Effector memory CD8-positive, alpha-beta T cell (primary cell): Measurements from ENCODE around the gene UNC5B.

Experiments
- ATAC-seq: fragments of 150-1000 bp; cut with Tn5 transposase; replicated peaks from 2 replicates; pipeline ENCODE4 v1.10.0; 2021; ENCODE audit warnings: mild to moderate bottlenecking, moderate library complexity
- DNase-seq, 3 experiments: peaks; one replicate each; pipeline ENCODE4 v3.0.0; 2021
- H3K27ac Mint-ChIP-seq, 2 donors: one replicate each; pipeline ENCODE4 v1.8.0; 2022; ENCODE audit warnings: mild to moderate bottlenecking in 2 of 2, mixed read lengths in 2 of 2, moderate library complexity in 2 of 2
- H3K27me3 Mint-ChIP-seq, 2 donors: one replicate each; pipeline ENCODE4 v1.8.0; 2022; ENCODE audit warnings: mixed read lengths in 2 of 2
- H3K36me3 Mint-ChIP-seq: one replicate; pipeline ENCODE4 v1.8.0; 2022; ENCODE audit warnings: mild to moderate bottlenecking, moderate library complexity, mixed read lengths; ENCODE audit not compliant: insufficient read depth
- H3K4me1 Mint-ChIP-seq, 2 donors: one replicate each; pipeline ENCODE4 v1.8.0; 2022; ENCODE audit warnings: low read depth in 2 of 2, mixed read lengths in 2 of 2
- H3K4me3 Mint-ChIP-seq, 2 donors: one replicate each; pipeline ENCODE4 v1.8.0; 2022; ENCODE audit warnings: mild to moderate bottlenecking in 2 of 2, mixed read lengths in 2 of 2, moderate library complexity in 2 of 2
- H3K9me3 Mint-ChIP-seq, 2 donors: one replicate each; pipeline ENCODE4 v1.8.0; 2022; ENCODE audit warnings: mixed read lengths in 2 of 2

Gene UNC5B

GRCh38 chr10:71342573-71343391 is 130.4 kb downstream of the UNC5B start:
- no peak overlapping the region for H3K4me3 Mint-ChIP-seq
- no peak for ATAC-seq
- peaks cover 1 to 8% of the 10 kb centered on the region in 2 donors for H3K4me1 Mint-ChIP-seq
- peaks cover 5% of the 10 kb centered on the region for H3K36me3 Mint-ChIP-seq
- DNase-seq: no peak
- H3K27ac Mint-ChIP-seq: no peak overlapping the region
- no peaks in the 10 kb centered on the region for H3K27me3 Mint-ChIP-seq
- no peaks in the 10 kb centered on the region for H3K9me3 Mint-ChIP-seq

- Mint-ChIP-seq H3K9me3 (no peaks in the 10 kb centered on the region), H3K27ac (no peak overlapping the region), H3K4me1 (peaks cover 1 to 8% of the 10 kb centered on the region in 2 donors), H3K4me3 (no peak overlapping the region), H3K27me3 (no peaks in the 10 kb centered on the region), H3K36me3 (peaks cover 5% of the 10 kb centered on the region)
- DNase-seq (no peak), ATAC-seq (no peak)
Measured at GRCh38 chr10:71343392-71343773, 131.0 kb downstream of the UNC5B start.

DNA sequence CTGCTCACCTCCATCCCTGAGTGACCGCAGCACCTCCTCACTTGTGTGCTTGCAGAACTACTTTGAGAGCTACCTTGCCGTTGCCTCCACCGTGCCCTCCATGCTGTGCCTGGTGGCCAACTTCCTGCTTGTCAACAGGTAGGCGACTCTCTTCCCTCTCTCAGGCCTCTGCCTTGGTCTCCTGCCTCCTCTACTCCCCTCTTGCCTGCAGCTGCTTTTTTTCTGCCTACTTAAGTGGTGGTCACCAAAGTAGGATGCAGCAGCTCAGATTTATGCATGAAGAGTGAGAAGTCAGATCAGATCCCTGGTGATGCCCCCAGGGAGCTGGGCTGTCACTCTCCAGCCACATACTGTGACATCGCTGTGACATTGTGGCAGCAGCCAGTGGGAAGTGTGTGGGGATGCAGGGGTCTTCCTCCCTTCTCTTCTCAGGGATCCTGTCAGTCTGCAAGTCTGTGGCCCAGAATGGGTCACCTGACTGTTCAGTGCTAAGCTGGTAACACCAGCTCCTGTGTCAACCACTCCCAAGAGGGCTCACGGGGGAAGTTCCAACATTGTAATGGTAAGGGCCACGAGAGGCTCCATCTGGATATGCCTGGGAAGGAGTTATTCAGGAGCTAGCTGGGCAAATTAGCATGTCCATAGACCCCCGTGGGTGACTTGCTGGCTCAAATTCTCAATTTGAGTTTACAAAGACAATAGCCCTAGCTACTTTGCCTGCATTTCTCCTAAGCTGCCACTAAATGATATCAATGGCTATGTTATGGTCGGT is 132.0 kb downstream of the UNC5B start:
- H3K27me3 Mint-ChIP-seq: no peaks in the 10 kb centered on the region
- no peaks in the 10 kb centered on the region for H3K36me3 Mint-ChIP-seq
- H3K9me3 Mint-ChIP-seq: no peaks in the 10 kb centered on the region
- no peak for ATAC-seq
- DNase-seq: no peak
- H3K4me1 Mint-ChIP-seq: peaks cover 0 to 8% of the 10 kb centered on the region in 2 donors
- no peak overlapping the region for H3K27ac Mint-ChIP-seq
- H3K4me3 Mint-ChIP-seq: no peak overlapping the region

DNA sequence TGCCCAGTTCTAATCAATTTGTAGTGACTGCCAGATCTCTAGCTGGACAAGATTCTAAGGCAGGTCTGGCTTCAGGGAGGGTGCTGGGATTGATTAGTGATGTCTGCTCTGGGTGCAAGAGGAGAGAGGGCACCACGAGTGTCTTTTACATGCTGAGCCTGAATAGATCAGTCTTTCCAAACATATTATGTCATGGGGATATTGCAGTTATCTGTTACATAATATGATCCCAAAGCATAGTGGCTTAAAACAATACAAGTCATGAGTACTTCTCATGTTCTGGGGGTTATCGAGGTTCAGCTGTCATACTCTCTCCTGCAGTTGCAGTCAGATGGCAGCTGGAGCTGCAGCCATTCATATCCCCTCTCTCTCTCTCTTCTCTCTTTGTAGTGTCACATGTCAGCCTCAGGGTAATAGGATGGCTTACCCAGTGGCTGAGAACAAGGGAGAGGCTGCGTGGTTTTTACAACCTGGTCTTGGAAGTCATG is 132.7 kb downstream of the UNC5B start:
- DNase-seq (no peak), ATAC-seq (no peak)
- Mint-ChIP-seq H3K4me3 (no peak overlapping the region), H3K4me1 (peaks cover 0 to 4% of the 10 kb centered on the region in 2 donors), H3K9me3 (no peaks in the 10 kb centered on the region), H3K36me3 (no peaks in the 10 kb centered on the region), H3K27me3 (no peaks in the 10 kb centered on the region), H3K27ac (no peak overlapping the region)

GRCh38 chr10:71345694-71346093 is 133.3 kb downstream of the UNC5B start:
- Mint-ChIP-seq H3K27ac (no peak overlapping the region), H3K4me1 (peaks cover 1 to 3% of the 10 kb centered on the region in 2 donors), H3K27me3 (no peaks in the 10 kb centered on the region), H3K4me3 (no peak overlapping the region), H3K36me3 (no peaks in the 10 kb centered on the region), H3K9me3 (no peaks in the 10 kb centered on the region)
- DNase-seq: no peak
- no peak for ATAC-seq

DNA sequence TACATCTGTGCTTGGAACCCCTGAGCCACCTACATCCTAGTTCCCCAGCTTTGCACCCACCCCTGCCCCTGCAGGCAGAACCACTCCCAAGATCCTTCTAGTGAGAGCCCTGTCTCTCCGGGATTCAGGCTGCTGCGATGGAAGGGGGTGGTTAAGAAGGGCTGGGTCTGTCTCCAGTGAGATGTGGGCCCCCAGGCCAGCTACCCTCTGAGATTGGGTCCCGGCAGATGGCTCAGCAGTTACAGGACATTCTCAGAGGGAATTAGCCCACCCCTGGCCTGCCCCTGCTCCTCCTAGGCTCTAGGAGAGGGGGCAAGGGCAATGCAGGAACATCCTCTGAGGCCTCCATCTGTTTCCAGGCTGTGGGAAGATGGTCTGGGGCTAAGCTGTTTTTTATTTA is 134.4 kb downstream of the UNC5B start:
- Mint-ChIP-seq H3K4me3 (no peak overlapping the region), H3K4me1 (peaks cover 0 to 7% of the 10 kb centered on the region in 2 donors), H3K9me3 (no peaks in the 10 kb centered on the region), H3K27ac (no peak overlapping the region), H3K36me3 (no peaks in the 10 kb centered on the region), H3K27me3 (no peaks in the 10 kb centered on the region)
- no peak for DNase-seq
- no peak for ATAC-seq

DNA sequence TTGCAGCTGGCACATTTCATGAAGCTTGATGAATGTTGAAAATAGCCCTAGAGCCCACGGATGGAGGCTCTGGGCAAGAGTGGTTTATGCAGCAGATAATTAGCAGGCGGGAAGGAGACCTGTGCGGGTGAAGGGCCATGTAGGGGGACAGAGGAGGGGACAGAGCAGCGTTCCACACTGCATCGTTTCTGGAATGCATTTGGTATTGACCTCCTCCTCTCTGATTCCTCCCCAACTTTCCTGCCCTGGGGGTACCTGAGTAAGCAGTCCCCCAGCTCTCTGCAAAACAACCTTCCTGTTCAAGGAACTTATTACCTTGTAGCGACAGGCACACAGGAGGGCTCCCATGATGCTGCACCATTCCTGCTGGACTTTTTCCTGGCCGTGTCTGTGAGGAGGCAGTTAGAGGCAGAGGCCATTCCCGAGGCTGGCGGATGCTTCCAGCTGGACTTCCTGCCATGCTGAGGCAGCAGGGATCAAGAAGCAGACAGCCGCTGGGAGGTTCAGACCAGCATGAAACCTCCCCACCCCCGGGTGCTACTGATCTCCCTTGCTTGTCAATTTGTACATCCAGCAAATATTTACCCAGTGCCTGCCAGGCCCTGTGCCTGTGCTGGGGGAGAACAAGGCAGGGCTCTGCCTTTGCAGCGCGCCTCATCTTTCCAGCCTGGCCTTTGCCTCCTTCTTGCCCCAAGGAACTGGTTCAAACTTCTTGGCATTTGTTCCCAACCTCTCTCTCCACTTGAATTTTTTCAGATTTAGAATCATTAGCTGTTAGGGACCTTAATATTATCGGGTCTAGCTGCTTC is 135.4 kb downstream of the UNC5B start:
- Mint-ChIP-seq H3K27me3 (no peaks in the 10 kb centered on the region), H3K4me3 (no peak overlapping the region), H3K36me3 (no peaks in the 10 kb centered on the region), H3K4me1 (peaks cover 0 to 7% of the 10 kb centered on the region in 2 donors), H3K9me3 (no peaks in the 10 kb centered on the region), H3K27ac (no peak overlapping the region)
- ATAC-seq (no peak), DNase-seq (no peak)

DNA sequence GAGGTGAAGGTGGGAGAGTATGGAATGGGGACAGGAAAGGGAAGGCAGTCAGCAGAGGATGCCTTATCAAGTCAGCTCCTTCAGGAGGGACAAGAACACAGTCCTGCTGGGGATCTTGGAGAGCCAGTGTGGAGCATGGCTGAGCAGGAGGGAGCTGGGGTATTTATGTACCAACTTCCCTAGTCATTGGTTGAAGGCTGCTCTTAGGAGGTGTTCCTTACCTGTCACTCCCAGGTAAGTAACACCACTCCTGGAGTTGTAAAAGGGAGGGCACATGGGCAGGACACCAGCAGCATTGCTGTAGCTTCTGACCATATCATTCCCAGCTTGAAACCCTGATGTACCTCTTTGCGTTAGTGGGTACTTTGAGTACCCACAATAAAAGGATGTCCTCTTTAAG is 136.5 kb downstream of the UNC5B start:
- ATAC-seq (no peak), DNase-seq (no peak)
- no peaks in the 10 kb centered on the region for H3K9me3 Mint-ChIP-seq
- H3K27ac Mint-ChIP-seq: no peak overlapping the region
- peaks cover 0 to 7% of the 10 kb centered on the region in 2 donors for H3K4me1 Mint-ChIP-seq
- peaks cover 4% of the 10 kb centered on the region for H3K36me3 Mint-ChIP-seq
- H3K27me3 Mint-ChIP-seq: no peaks in the 10 kb centered on the region
- H3K4me3 Mint-ChIP-seq: no peak overlapping the region

GRCh38 chr10:71349406-71349805 is 137.0 kb downstream of the UNC5B start:
- H3K36me3 Mint-ChIP-seq: peaks cover 5% of the 10 kb centered on the region
- no peak overlapping the region for H3K4me3 Mint-ChIP-seq
- DNase-seq: no peak
- no peak for ATAC-seq
- H3K4me1 Mint-ChIP-seq: peaks cover 0 to 7% of the 10 kb centered on the region in 2 donors
- no peaks in the 10 kb centered on the region for H3K27me3 Mint-ChIP-seq
- no peak overlapping the region for H3K27ac Mint-ChIP-seq
- H3K9me3 Mint-ChIP-seq: no peaks in the 10 kb centered on the region

DNA sequence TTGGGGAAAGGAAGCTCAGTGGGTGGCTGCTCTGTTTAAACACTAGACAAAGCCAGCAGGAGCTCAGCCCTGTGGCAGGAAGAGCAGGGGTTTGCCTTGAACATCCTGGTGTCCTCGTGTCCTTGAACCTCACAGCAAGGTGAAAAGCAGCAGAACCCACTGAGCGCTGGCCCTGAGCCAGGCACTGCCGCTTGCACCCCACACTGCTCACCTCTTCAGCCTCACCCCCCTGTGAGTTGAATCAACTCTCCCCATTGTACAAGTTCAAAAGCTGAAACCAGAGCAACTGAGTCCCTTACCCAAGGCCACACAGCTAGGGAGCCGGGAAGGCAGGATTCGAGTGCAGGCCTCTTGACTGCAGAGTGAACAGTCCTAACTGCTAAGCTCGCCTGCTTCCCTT is 138.7 kb downstream of the UNC5B start:
- ATAC-seq (no peak), DNase-seq (no peak)
- Mint-ChIP-seq H3K27me3 (no peaks in the 10 kb centered on the region), H3K4me3 (no peak overlapping the region), H3K4me1 (peaks cover 0 to 7% of the 10 kb centered on the region in 2 donors), H3K27ac (peak overlapping the region in 1 of 2 donors; percentile 17), H3K9me3 (no peaks in the 10 kb centered on the region), H3K36me3 (peaks cover 5% of the 10 kb centered on the region)

DNA sequence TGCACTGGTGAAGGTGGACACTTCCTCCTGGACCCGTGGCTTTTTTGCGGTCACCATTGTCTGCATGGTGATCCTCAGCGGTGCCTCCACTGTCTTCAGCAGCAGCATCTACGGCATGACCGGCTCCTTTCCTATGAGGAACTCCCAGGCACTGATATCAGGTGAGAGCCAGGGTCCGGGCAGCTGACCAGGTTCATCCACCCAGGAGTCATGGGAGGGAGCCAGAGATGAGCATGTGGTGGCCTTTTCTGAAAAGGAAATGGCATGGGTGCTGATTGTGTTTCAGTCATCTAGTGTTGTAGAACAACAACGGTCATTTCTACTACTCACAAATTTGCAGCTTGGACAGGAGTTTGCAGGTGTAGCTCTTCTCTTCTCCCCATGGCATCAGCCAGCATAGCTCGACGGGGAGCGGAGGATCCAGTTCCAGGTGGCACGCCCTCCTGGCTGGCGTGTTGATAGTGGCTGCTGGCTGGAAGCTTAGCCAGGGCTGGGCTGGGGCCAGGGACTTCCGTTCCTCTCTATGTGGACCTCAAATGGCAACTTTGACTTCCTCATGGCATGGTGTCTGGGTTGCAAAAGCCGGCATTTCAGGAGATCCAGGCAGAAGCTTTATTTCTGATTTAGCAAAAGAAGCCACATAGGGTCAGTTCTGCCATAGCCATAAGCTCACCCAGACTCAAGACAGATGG is 139.4 kb downstream of the UNC5B start:
- ATAC-seq (no peak), DNase-seq (no peak)
- H3K9me3 Mint-ChIP-seq: no peaks in the 10 kb centered on the region
- H3K27ac Mint-ChIP-seq: peak overlapping the region in 1 of 2 donors; percentile 17
- no peaks in the 10 kb centered on the region for H3K27me3 Mint-ChIP-seq
- H3K4me3 Mint-ChIP-seq: no peak overlapping the region
- H3K4me1 Mint-ChIP-seq: peaks cover 0 to 7% of the 10 kb centered on the region in 2 donors
- H3K36me3 Mint-ChIP-seq: peaks cover 5% of the 10 kb centered on the region
